IPS-20b (cell line): Measurements from ENCODE around the gene LYZL1.
"Not testable (repeated sequence)": the region's sequence is repeated elsewhere in the genome, so short reads cannot be mapped to it uniquely, and the experiment has no call there.

Experiments
- H3K27ac ChIP-seq: one replicate; pipeline ENCODE4 v1.5.1; 2013; ENCODE audit warnings: low read length
- H3K27me3 ChIP-seq: 2 replicates; pipeline ENCODE4 v1.6.1; 2013; ENCODE audit warnings: mild to moderate bottlenecking, low read length, inconsistent platforms; ENCODE audit not compliant: insufficient read depth
- H3K36me3 ChIP-seq: 2 replicates; pipeline ENCODE4 v1.6.1; 2013; ENCODE audit warnings: low read depth, mild to moderate bottlenecking, inconsistent platforms, low read length, moderate library complexity; ENCODE audit not compliant: insufficient read depth
- H3K4me1 ChIP-seq: 2 replicates; pipeline ENCODE4 v1.6.1; 2013; ENCODE audit warnings: mild to moderate bottlenecking, control low read depth, inconsistent platforms, low read length, moderate library complexity; ENCODE audit not compliant: insufficient read depth
- H3K4me3 ChIP-seq: 2 replicates; pipeline ENCODE4 v1.5.1; 2013; ENCODE audit warnings: mild to moderate bottlenecking, low read length, inconsistent platforms
- H3K9ac ChIP-seq: 2 replicates; pipeline ENCODE4 v1.6.1; 2013; ENCODE audit warnings: low read depth, mild to moderate bottlenecking, inconsistent platforms, low read length, moderate library complexity
- H3K9me3 ChIP-seq: 2 replicates; pipeline ENCODE4 v1.6.1; 2013; ENCODE audit warnings: mild to moderate bottlenecking, low read depth, low read length, inconsistent platforms; ENCODE audit not compliant: insufficient read depth

Gene LYZL1

GRCh38 chr10:29291561-29291960, 2.7 kb downstream of the LYZL1 start:
- H3K36me3 ChIP-seq, H3K27me3 ChIP-seq: not testable (repeated sequence)

GRCh38 chr10:29292406-29292805, 3.5 kb downstream of the LYZL1 start:
- not testable (repeated sequence) for H3K27me3 ChIP-seq, H3K4me1 ChIP-seq, H3K4me3 ChIP-seq, H3K9ac ChIP-seq, H3K27ac ChIP-seq, H3K36me3 ChIP-seq
- peaks cover 13% of the 10 kb centered on the region for H3K9me3 ChIP-seq

More at GRCh38 chr10:29291561-29291960, 2.7 kb downstream of the LYZL1 start:
- not testable (repeated sequence) for H3K9me3 ChIP-seq, H3K4me3 ChIP-seq, H3K9ac ChIP-seq, H3K4me1 ChIP-seq, H3K27ac ChIP-seq

- Histone ChIP-seq H3K27ac (no peak overlapping the region), H3K36me3 (no peaks in the 10 kb centered on the region), H3K27me3 (no peaks in the 10 kb centered on the region), H3K4me3 (no peak overlapping the region), H3K9me3 (peaks cover 29% of the 10 kb centered on the region), H3K4me1 (no peaks in the 10 kb centered on the region), H3K9ac (no peak overlapping the region)
Measured at GRCh38 chr10:29295813-29296212, 6.9 kb downstream of the LYZL1 start.

GRCh38 chr10:29297678-29298077, 8.8 kb downstream of the LYZL1 start:
- H3K27me3 ChIP-seq, result no peaks in the 10 kb centered on the region
- H3K27ac ChIP-seq, result no peak overlapping the region
- H3K9me3 ChIP-seq, result peaks cover 44% of the 10 kb centered on the region
- H3K36me3 ChIP-seq, result no peaks in the 10 kb centered on the region
- no peak overlapping the region for H3K4me3 ChIP-seq
- no peaks in the 10 kb centered on the region for H3K4me1 ChIP-seq
- H3K9ac ChIP-seq, result no peak overlapping the region

DNA sequence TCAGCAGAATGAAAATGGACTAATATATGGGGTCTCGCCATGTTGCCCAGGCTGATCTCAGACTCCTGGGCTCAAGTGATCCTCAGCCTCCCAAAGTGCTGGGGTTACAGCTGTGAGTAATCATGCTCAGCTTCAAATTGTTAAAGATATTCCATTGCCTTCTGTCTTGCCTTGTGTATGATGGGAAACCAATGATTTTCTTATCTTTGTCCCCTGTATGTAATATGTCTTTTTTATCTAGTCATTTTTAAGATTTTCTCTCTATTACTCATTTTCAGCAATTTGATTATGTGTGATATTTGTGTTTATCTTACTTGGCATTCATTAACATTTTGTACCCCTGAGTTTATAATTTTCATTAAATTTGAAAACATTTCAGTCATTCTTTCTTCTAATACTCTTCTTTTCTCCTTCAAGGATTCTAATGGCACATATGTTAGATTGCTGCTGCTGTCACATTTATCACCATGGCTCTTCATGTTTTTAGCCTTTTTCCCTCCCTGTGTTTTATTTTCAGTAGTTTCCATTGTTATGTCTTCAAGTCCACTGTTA, 12.6 kb downstream of the LYZL1 start:
- no peaks in the 10 kb centered on the region for H3K27me3 ChIP-seq
- 0 out of 2 replicates have a peak, but pooled peaks cover 3% of the 10 kb centered on the region for H3K4me1 ChIP-seq
- H3K9ac ChIP-seq, result no peak overlapping the region
- no peaks in the 10 kb centered on the region for H3K36me3 ChIP-seq
- no peak overlapping the region for H3K4me3 ChIP-seq
- H3K27ac ChIP-seq, result no peak overlapping the region
- peaks cover 39% of the 10 kb centered on the region for H3K9me3 ChIP-seq

DNA sequence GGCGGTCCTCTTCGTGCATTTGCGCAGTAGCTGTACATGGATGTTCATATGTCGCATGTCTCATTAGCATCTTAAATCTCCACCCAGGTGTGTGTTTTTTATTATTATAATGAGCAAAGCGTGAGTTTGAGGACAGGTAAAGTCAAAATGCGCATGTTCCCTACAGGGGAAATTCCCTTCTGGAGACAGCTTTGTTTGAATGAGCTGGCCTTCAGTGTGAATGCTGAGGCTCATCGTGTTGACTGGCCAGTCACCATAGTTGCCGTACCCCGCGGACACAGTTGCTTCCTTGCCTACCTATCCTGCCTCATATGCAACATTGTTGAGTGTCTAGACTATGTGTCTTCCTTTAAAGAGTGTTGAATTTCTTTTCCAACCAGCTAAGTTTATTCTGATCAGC, 13.6 kb downstream of the LYZL1 start:
- H3K4me1 ChIP-seq, result 0 out of 2 replicates have a peak, but pooled peaks cover 3% of the 10 kb centered on the region
- peak overlapping the region; percentile 74 for H3K27ac ChIP-seq
- no peak overlapping the region for H3K9ac ChIP-seq
- no peaks in the 10 kb centered on the region for H3K36me3 ChIP-seq
- H3K4me3 ChIP-seq, result no peak overlapping the region
- peaks cover 30% of the 10 kb centered on the region for H3K9me3 ChIP-seq
- H3K27me3 ChIP-seq, result no peaks in the 10 kb centered on the region

- Histone ChIP-seq H3K4me3 (no peak overlapping the region), H3K27ac (no peak overlapping the region), H3K9me3 (peaks cover 19% of the 10 kb centered on the region), H3K4me1 (0 out of 2 replicates have a peak, but pooled peaks cover 3% of the 10 kb centered on the region), H3K9ac (no peak overlapping the region), H3K27me3 (no peaks in the 10 kb centered on the region), H3K36me3 (no peaks in the 10 kb centered on the region)
Measured at GRCh38 chr10:29304264-29304994, 15.6 kb downstream of the LYZL1 start.

DNA sequence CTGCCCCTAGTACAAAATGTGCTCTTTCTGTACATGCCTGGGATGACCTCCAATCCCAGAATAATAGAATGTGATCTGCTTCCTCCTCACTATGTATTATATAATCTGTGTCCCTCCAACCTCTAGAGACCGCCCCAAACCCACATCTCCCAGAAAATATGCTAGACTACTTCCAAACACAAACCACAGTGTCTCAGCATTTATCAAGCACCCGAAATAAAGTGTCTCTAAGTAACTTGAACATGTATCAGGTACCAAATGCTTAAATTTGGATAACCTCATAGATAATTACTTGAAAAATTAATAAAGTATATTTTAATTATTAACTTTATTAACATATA, 16.1 kb downstream of the LYZL1 start:
- 0 out of 2 replicates have a peak, but pooled peaks cover 3% of the 10 kb centered on the region for H3K4me1 ChIP-seq
- no peaks in the 10 kb centered on the region for H3K36me3 ChIP-seq
- H3K27me3 ChIP-seq, result no peaks in the 10 kb centered on the region
- H3K9ac ChIP-seq, result no peak overlapping the region
- no peak overlapping the region for H3K27ac ChIP-seq
- H3K4me3 ChIP-seq, result no peak overlapping the region
- peaks cover 19% of the 10 kb centered on the region for H3K9me3 ChIP-seq

GRCh38 chr10:29306688-29307087, 17.8 kb downstream of the LYZL1 start:
- H3K36me3 ChIP-seq, result no peaks in the 10 kb centered on the region
- H3K27ac ChIP-seq, result no peak overlapping the region
- no peaks in the 10 kb centered on the region for H3K27me3 ChIP-seq
- no peak overlapping the region for H3K9ac ChIP-seq
- peaks cover 5% of the 10 kb centered on the region for H3K9me3 ChIP-seq
- H3K4me3 ChIP-seq, result no peak overlapping the region
- 0 out of 2 replicates have a peak, but pooled peaks cover 3% of the 10 kb centered on the region for H3K4me1 ChIP-seq

DNA sequence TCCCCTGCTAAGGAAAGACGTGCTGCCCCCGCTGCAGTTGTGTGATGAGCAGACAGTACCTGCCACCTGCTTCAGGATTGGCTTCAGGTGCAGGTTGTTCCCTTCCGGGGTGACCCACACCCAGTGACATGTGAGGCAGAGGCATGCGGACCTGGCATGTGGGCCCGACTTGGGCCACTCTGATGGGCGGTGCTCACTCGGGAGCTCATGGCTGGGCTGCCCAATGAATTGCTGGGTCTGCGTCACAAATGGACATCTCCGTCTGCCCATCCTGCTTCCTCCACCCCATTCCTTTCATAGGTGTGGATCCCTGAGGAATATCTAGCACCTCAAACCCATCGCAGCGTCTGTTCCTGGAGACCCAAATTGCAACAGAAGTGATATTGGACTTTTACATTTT, 19.3 kb downstream of the LYZL1 start:
- not testable (repeated sequence) for H3K36me3 ChIP-seq, H3K27ac ChIP-seq

DNA sequence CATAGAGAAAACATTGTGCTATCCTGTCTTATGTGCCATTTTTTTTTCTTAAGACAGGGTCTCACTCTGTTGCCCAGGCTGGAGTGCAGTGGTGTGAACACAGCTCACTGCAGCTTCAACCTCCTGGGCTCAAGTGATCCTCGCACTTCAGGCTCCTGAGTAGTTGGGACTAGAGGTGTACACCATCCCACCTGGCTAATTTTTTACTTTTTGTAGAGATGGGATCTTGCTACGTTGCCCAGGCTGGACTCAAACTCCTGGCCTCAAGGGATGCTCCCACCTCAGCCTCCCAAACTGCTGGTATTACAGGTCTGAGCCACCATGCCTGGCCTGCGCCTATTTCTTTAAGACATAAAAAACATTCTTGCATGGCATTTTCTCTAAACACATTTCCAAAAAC, 20.6 kb downstream of the LYZL1 start:
- no peaks in the 10 kb centered on the region for H3K36me3 ChIP-seq
- H3K27ac ChIP-seq, result no peak overlapping the region
- no peaks in the 10 kb centered on the region for H3K9me3 ChIP-seq
- H3K4me3 ChIP-seq, result no peak overlapping the region
- no peak overlapping the region for H3K9ac ChIP-seq
- no peaks in the 10 kb centered on the region for H3K27me3 ChIP-seq
- H3K4me1 ChIP-seq, result no peaks in the 10 kb centered on the region

More for the DNA sequence above, 19.3 kb downstream of the LYZL1 start:
- H3K4me1 ChIP-seq, H3K4me3 ChIP-seq, H3K9me3 ChIP-seq, H3K27me3 ChIP-seq, H3K9ac ChIP-seq: not testable (repeated sequence)

GRCh38 chr10:29310463-29310862, 21.6 kb downstream of the LYZL1 start:
- not testable (repeated sequence) for H3K27me3 ChIP-seq, H3K27ac ChIP-seq, H3K36me3 ChIP-seq, H3K4me1 ChIP-seq, H3K9me3 ChIP-seq, H3K4me3 ChIP-seq, H3K9ac ChIP-seq
